CD14-positive monocyte (primary cell): ENCODE data around the gene SH3BP5. TPM values are rescaled to one million over a fixed set of nuclear protein-coding genes. Genes with fewer than 3 reads are reported as not detected.

Source experiments
- DNase-seq, 3 donors: peaks; one replicate each; pipeline ENCODE4 v3.0.0-alpha.2; 2011 to 2022
- H2AFZ ChIP-seq: 2 replicates; pipeline ENCODE4 v1.6.0; 2012; ENCODE audit warnings: mild to moderate bottlenecking, low read depth, low read length, inconsistent platforms; ENCODE audit not compliant: insufficient read depth, poor library complexity, severe bottlenecking
- H3K27ac ChIP-seq, 2 donors: 1 replicate in 1 of 2; 2 replicates in 1 of 2; pipeline ENCODE4 v1.5.1; 2012 to 2013; ENCODE audit warnings: low read length in 2 of 2, control low read depth in 1 of 2, inconsistent platforms in 1 of 2, low read depth in 1 of 2, mild to moderate bottlenecking in 1 of 2
- H3K27me3 ChIP-seq, 2 donors: one replicate each; pipeline versions ENCODE4 v1.6.0 to v1.6.1; 2011 to 2013; ENCODE audit warnings: low read length in 2 of 2; ENCODE audit not compliant: control insufficient read depth in 2 of 2, insufficient read depth in 2 of 2
- H3K36me3 ChIP-seq, 2 donors: replicated peaks in 1 of 2; 1 replicate in 1 of 2; 2 replicates in 1 of 2; pipeline versions ENCODE4 v1.5.1 to v1.6.1; 2012 to 2013; ENCODE audit warnings: low read length in 2 of 2, control low read depth in 1 of 2, inconsistent platforms in 1 of 2, mild to moderate bottlenecking in 1 of 2; ENCODE audit not compliant: insufficient read depth in 2 of 2, control insufficient read depth in 1 of 2
- H3K4me1 ChIP-seq, 2 donors: 1 replicate in 1 of 2; 2 replicates in 1 of 2; pipeline versions ENCODE4 v1.5.1 to v1.6.1; 2012 to 2013; ENCODE audit warnings: low read length in 2 of 2, control low read depth in 1 of 2, inconsistent platforms in 1 of 2, mild to moderate bottlenecking in 1 of 2, moderate library complexity in 1 of 2; ENCODE audit not compliant: insufficient read depth in 2 of 2, control insufficient read depth in 1 of 2
- H3K4me2 ChIP-seq: replicated peaks from 2 replicates; pipeline ENCODE3; 2012; ENCODE audit warnings: low read length, moderate library complexity, mild to moderate bottlenecking; ENCODE audit not compliant: poor library complexity, severe bottlenecking; ENCODE audit errors: extremely low read depth
- H3K4me3 ChIP-seq, 3 experiments: fragments of 200-600 bp in 1 of 3; sonication (generic) in 1 of 3; replicated peaks in 1 of 3; 1 replicate in 2 of 3; 2 replicates in 1 of 3; pipeline ENCODE4 v1.5.1; 2011 to 2013; ENCODE audit warnings: low read length in 3 of 3, mild to moderate bottlenecking in 3 of 3, control low read depth in 2 of 3, low read depth in 2 of 3, inconsistent platforms in 1 of 3, moderate library complexity in 1 of 3
- H3K79me2 ChIP-seq: 2 replicates; pipeline ENCODE4 v1.6.0; 2012; ENCODE audit warnings: mild to moderate bottlenecking, control low read depth, inconsistent platforms, low read length, moderate library complexity; ENCODE audit not compliant: insufficient read depth
- H3K9ac ChIP-seq: 2 replicates; pipeline ENCODE4 v1.6.0; 2017; ENCODE audit warnings: low read length, mild to moderate bottlenecking; ENCODE audit not compliant: insufficient read depth, poor library complexity, severe bottlenecking
- H3K9me3 ChIP-seq, 2 donors: replicated peaks in 1 of 2; 1 replicate in 1 of 2; 2 replicates in 1 of 2; pipeline versions ENCODE4 v1.5.1 to v1.6.1; 2012 to 2013; ENCODE audit warnings: low read length in 2 of 2, control low read depth in 1 of 2; ENCODE audit not compliant: control insufficient read depth in 1 of 2, insufficient read depth in 1 of 2
- H4K20me1 ChIP-seq: 2 replicates; pipeline ENCODE4 v1.6.0; 2012; ENCODE audit warnings: mild to moderate bottlenecking, low read length, control low read depth, moderate library complexity; ENCODE audit not compliant: insufficient read depth
- H3K27ac Mint-ChIP-seq, 7 donors: one replicate each; pipeline ENCODE4 v1.8.0; 2020; ENCODE audit warnings: mild to moderate bottlenecking in 7 of 7, mixed read lengths in 7 of 7, moderate library complexity in 6 of 7, inconsistent platforms in 2 of 7
- H3K27me3 Mint-ChIP-seq, 3 donors: one replicate each; pipeline ENCODE4 v1.8.0; 2021 to 2022; ENCODE audit warnings: low read depth in 3 of 3, mild to moderate bottlenecking in 3 of 3, mixed read lengths in 3 of 3, moderate library complexity in 3 of 3, inconsistent platforms in 1 of 3
- H3K36me3 Mint-ChIP-seq, 2 donors: one replicate each; pipeline ENCODE4 v1.8.0; 2020; ENCODE audit warnings: mixed read lengths in 2 of 2, inconsistent platforms in 1 of 2, mild to moderate bottlenecking in 1 of 2
- H3K4me1 Mint-ChIP-seq: one replicate; pipeline ENCODE4 v1.8.0; 2020; ENCODE audit warnings: mild to moderate bottlenecking, mixed read lengths
- H3K4me3 Mint-ChIP-seq, 2 donors: one replicate each; pipeline ENCODE4 v1.8.0; 2020; ENCODE audit warnings: mild to moderate bottlenecking in 2 of 2, mixed read lengths in 2 of 2, moderate library complexity in 1 of 2
- H3K9me3 Mint-ChIP-seq, 7 donors: one replicate each; pipeline ENCODE4 v1.8.0; 2020 to 2022; ENCODE audit warnings: mixed read lengths in 7 of 7, mild to moderate bottlenecking in 6 of 7, moderate library complexity in 6 of 7, inconsistent platforms in 2 of 7
- WGBS: methylation state at CpG from one replicate; pipeline ENCODE4 v1.1.5; 2013; ENCODE audit warnings: missing lambda C conversion rate; ENCODE audit not compliant: insufficient coverage; 5-methylcytosine and 5-hydroxymethylcytosine counted together
- intact Hi-C, 2 donors: fragments of 100-400 bp; cut with micrococcal nuclease; formaldehyde crosslinking; loops; one replicate each; pipeline versions ENCODE4 v1.15.0 to v1.15.1; 2023
- polyA plus RNA-seq, 3 donors: library from polyadenylated mRNA; depleted of rRNA in 1 of 3; unstranded in 2 of 3; stranded (reverse) in 1 of 3; fragments of 300-500 nt in 2 of 3; fragments of >200 nt in 1 of 3; fragmentation: Illumina TruSeq in 2 of 3; gene quantifications; 1 replicate in 2 of 3; 2 replicates in 1 of 3; pipeline ENCODE4 v1.2.3, GENCODE V29; 2012 to 2021
- TF ChIP-seq, protein P1 (sequence below): fragments of 200-600 bp; IDR thresholded peaks from one replicate; pipeline ENCODE4 v1.8.0; 2022; ENCODE audit warnings: antibody characterized with exemption, mild to moderate bottlenecking

The SH3BP5 gene
- polyA plus RNA-seq, 3 donors: 10.7 to 29.6 (median 22.8) TPM

DNA sequence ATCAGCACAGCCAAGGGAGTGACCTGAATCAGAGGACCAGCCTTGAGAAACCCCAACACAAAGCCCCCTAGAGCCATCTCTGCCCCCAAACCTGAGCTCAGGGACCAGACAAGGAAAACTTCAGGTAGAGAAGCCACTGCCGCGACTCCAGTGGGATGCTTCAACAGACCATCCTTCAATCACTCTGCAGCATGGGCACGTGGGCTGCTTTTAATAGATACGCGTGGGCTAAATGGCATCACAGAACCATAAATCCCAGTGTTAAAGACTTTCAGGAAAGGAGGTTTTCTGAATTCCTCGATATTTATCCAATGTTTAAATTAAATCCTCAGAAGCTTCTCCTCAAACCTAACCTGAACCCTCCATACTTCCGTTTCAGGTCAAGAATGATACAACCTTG lies 30.6 kb downstream of the SH3BP5 start:
- H3K4me3 Mint-ChIP-seq: no peak overlapping the region

DNA sequence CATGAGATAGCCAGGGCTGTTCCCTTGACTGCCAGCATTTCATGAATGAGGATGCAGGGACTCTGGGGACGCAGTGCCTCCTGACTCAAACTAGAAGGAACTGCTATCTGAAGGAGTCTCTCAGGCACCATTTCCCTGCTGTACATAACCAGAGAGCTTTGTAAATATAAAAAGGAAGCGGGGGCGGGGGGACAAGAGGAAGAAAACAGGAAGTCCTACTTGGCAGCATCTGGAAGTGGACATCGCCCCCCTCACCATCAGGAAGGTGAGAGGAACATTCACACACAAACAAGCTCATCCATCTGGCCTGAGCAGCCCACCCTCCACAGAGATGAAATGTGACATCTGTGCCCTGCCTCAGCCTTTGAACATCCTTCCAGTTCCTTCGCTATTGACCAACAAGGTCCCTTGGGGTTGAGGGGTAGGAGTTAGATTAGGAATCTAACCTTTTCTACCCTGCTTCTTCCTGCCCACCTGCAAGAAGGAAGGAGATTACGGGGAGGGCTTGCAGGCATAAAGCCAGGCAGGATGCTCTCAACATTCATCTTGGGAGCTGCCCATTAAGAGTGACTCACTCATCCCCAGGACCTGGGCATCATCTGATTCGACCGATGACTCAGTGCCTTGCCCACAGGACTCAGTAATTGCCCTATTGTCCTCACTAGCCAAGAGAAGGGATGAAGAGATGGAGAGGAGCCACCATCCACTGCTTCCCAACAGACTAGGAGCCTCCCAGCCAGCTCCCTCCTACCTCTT lies 31.9 kb downstream of the SH3BP5 start:
- H3K4me2 ChIP-seq: peak overlapping the region; percentile 33
- H3K36me3 Mint-ChIP-seq: peaks cover 61 to 70% of the 10 kb centered on the region in 2 donors
- no CpG with 5 or more reads among the region's 8 CpGs for WGBS

More for the DNA sequence above, 30.6 kb downstream of the SH3BP5 start:
- Histone ChIP-seq H3K4me1 (peaks cover 41 to 55% of the 10 kb centered on the region in 2 donors), H3K4me3 (no peak overlapping the region), H3K27ac (no peak overlapping the region), H2AFZ (no peak overlapping the region), H3K9ac (no peak overlapping the region), H3K79me2 (peaks cover 32% of the 10 kb centered on the region), H3K4me2 (no peak overlapping the region), H4K20me1 (no peaks in the 10 kb centered on the region), H3K9me3 (no peaks in the 10 kb centered on the region), H3K27me3 (no peaks in the 10 kb centered on the region), H3K36me3 (peaks cover 21 to 31% of the 10 kb centered on the region in 2 donors)
- Mint-ChIP-seq H3K9me3 (peaks cover 0 to 7% (median 2%) of the 10 kb centered on the region in 7 donors), H3K27me3 (peaks cover 0 to 8% (median 8%) of the 10 kb centered on the region in 3 donors), H3K4me1 (peaks cover 46% of the 10 kb centered on the region), H3K36me3 (peaks cover 63 to 73% of the 10 kb centered on the region in 2 donors), H3K27ac (peak overlapping the region in 4 of 7 donors; percentile 17 to 99 (median 85))
- TF ChIP-seq, protein P1, sequence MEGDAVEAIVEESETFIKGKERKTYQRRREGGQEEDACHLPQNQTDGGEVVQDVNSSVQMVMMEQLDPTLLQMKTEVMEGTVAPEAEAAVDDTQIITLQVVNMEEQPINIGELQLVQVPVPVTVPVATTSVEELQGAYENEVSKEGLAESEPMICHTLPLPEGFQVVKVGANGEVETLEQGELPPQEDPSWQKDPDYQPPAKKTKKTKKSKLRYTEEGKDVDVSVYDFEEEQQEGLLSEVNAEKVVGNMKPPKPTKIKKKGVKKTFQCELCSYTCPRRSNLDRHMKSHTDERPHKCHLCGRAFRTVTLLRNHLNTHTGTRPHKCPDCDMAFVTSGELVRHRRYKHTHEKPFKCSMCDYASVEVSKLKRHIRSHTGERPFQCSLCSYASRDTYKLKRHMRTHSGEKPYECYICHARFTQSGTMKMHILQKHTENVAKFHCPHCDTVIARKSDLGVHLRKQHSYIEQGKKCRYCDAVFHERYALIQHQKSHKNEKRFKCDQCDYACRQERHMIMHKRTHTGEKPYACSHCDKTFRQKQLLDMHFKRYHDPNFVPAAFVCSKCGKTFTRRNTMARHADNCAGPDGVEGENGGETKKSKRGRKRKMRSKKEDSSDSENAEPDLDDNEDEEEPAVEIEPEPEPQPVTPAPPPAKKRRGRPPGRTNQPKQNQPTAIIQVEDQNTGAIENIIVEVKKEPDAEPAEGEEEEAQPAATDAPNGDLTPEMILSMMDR: no peak
- whole genome bisulfite sequencing: 100% methylated on average over 1 of the region's 7 CpGs
- intact Hi-C loops: loop anchor here in 1 of 2 donors (5.0 kb wide), 1 partner anchor 34 kb away; no protein-coding TSS in a partner anchor
- DNase-seq: no peak

More for the DNA sequence above, 31.9 kb downstream of the SH3BP5 start:
- no peak overlapping the region for H2AFZ ChIP-seq
- Mint-ChIP-seq H3K9me3 (peaks cover 0 to 6% (median 2%) of the 10 kb centered on the region in 7 donors), H3K4me1 (peaks cover 46% of the 10 kb centered on the region), H3K27ac (peak overlapping the region; percentile 91 to 99 (median 97)), H3K4me3 (peak overlapping the region in 1 of 2 donors; percentile 57), H3K27me3 (peaks cover 0 to 8% (median 8%) of the 10 kb centered on the region in 3 donors)
- H4K20me1 ChIP-seq: no peaks in the 10 kb centered on the region
- H3K4me3 ChIP-seq: no peak overlapping the region
- peak overlapping the region; percentile 67 to 93 for H3K27ac ChIP-seq
- no peaks in the 10 kb centered on the region for H3K9me3 ChIP-seq
- peak overlapping the region; percentile 60 for H3K9ac ChIP-seq
- H3K36me3 ChIP-seq: peaks cover 21 to 31% of the 10 kb centered on the region in 2 donors
- intact Hi-C loops: loop anchor here in 1 of 2 donors (5.0 kb wide), 1 partner anchor 33 kb away; no protein-coding TSS in a partner anchor
- H3K4me1 ChIP-seq: peaks cover 44 to 55% of the 10 kb centered on the region in 2 donors
- peak; percentile 87 to 97 (median 95) for DNase-seq
- TF ChIP-seq, protein P1: peak; percentile 5
- peaks cover 32% of the 10 kb centered on the region for H3K79me2 ChIP-seq
- no peaks in the 10 kb centered on the region for H3K27me3 ChIP-seq
